Stimulated activated CD8-positive, alpha-beta memory T cell treated with anti-CD3 and anti-CD28 coated beads, Interleukin-15, amount 100 ng/mL, for 48 hours (primary cell): ENCODE results near the gene LIN7A.

Experiments used
- DNase-seq, 2 donors: peaks; one replicate each; pipeline ENCODE4 v3.0.0-alpha.2; 2020; ENCODE audit warnings: low read depth in 2 of 2

LIN7A gene

DNA sequence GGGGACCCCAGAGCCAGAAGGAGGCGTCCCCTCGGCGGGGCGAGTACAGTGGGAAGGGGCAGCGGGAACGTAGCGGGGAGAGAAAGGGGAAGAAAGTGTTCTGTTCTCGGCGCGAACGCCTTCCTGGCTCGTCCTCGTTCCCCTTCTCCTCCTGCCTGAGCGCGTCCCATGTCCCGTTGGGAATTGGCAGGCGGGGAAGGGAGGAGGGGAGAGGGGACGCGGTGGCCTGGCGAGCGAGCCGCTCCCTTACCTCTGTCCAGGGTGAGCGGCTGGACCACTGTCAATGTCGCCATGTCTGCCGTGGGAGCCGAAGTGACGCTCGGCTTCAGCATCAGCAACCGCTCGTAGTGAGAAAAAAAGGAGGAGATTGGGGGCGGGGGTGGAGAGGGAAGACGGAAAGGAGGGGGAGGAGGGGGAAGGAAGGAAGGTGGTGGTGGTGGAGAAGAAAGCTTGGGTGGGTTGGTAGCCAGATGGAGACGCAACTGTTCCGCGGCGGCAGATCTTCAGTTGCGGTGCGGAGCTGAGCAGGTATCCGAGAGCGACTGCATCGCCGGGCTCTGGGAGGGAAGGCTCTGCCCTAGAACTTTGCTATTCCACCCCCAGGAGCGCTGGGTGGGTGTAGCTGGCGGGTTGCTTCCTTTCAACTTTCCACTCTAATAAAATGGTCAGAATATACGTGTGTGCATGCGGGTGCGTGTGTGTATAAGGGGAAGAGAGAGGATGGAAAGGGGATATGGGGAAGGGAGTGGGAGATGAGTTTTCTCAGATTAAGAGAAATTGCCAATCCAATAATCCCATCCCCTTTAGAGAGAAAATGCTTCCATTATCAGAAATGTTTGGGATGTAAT lies at the start of gene LIN7A:
Gene LIN7A (minus strand): TSS at position 544 of the 848 bp plus-strand sequence. CDS start 212 bp downstream, at position 332.
- DNase-seq, result no peak

- DNase-seq, result no peak
Observed at GRCh38 chr12:80986224-80986623, 48.5 kb upstream of the LIN7A start.

- no peak for DNase-seq
Observed at GRCh38 chr12:80979816-80980215, 42.1 kb upstream of the LIN7A start.

DNA sequence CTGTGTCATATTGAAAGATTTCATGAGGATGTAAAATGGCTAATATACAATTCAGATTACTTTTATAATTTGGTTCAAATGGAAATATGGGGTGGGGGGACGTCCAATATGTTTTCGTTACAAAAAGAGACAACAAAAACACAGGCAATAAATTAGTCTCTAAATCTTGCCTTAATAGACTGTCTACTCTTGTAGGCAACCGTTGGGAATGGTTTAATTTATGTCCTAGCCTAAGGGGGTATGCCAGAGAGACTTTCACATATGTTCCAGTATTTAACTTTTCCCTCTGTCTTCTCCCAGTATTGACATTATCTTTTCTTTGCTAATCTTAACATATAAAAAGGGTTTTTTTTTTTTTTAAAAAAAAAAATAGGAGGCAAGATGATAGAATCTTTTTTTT lies 41.5 kb upstream of the LIN7A start:
- no peak for DNase-seq

- no peak for DNase-seq
Observed at GRCh38 chr12:80977346-80977745, 39.6 kb upstream of the LIN7A start.

DNA sequence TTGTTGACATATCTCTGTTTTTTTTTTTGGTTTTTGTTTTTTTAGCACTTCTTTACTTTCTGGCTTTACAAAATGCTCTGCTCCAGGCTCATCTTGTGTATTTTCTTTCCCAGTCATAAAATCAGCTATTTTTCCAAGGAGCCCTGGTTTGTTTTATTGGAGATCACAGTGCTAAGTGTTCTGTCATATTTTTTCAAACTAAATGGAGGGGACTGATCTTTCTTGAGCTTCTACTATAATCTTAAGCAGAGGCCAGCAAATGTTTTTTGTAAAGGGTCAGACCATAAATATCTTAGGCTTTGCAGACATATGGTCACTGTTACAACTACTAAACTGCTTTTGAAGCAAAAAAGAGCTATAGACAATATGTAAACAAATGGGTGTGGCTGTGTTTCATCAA lies 30.6 kb upstream of the LIN7A start:
- DNase-seq, result no peak

GRCh38 chr12:80967565-80967964 lies 29.8 kb upstream of the LIN7A start:
- DNase-seq, result no peak

DNA sequence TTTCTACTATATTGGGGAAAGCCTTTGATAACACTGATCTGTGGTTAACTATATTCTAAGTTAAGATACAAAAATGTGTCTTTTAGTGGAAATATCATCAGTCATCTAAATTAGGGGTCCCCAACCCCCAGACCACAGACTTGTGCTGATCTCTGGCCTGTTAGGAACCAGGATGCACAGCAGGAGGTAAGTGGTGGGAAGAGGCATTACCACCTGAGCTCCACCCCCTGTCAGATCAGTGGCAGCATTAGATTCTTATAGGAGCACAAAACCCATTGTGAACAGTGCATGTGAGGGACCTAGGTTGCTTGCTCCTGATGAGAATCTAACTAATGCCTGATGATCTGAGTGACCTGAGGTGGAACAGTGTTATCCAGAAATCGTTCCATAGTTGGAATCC lies 28.3 kb upstream of the LIN7A start:
- no peak for DNase-seq

DNA sequence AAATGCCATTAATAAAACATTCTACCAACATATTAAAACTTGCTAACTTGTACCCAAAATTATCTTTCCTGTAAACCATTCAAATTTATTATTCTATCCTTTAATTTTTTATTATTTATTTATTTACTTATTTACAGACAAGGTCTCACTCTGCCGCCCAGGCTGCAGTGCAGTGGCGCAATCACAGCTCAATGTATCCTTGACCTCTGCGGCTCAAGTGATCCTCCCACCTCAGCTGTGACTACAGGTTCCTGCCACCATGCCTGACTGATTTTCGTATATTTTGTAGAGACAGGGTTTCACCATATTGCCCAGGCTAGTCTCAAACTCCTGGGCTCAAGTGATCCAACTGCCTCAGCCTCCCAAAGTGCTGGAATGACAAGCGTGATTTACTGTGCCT lies 20.4 kb upstream of the LIN7A start:
- DNase-seq, result no peak

- no peak for DNase-seq
Observed at GRCh38 chr12:80954857-80955520, 17.3 kb upstream of the LIN7A start.

DNA sequence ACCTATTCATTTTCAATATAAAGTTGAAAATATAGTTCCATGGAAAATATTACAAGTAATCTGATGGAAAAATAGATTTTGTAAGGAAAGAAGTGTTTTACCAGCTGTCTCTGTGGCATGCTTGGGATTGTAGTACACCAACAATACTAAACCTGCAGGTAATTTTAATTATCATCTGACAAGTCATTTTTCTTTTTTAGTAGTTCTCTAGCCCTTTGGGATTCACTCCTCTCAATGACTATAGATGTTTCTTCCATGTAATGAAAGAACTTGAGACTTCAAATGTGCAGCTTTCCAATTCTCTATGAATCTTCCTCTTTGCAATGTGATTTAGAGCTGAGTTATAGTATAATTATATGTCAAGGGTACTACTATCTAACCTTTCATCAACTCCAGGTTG lies 14.7 kb upstream of the LIN7A start:
- DNase-seq, result no peak

GRCh38 chr12:80946591-80946990 lies 8.9 kb upstream of the LIN7A start:
- DNase-seq, result no peak

DNA sequence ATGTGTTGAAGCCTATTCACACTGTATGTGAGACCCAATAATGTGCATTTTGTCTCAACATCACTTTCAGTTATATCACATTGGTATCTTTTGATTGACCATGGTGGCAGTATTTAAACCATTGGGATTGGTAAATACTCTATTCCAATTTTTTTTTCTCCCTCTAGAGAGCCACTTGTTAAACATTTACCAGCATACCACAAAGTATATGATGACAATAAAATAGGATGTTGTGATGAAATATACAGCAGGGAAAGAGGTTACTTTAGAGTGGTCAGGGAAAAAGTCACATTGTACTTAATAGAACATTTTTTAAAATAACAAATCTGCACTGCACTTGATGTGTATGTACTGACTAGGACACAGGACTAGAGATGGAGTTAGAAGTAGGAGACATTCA lies 5.6 kb upstream of the LIN7A start:
- no peak for DNase-seq

GRCh38 chr12:80941916-80942315 lies 4.2 kb upstream of the LIN7A start:
- DNase-seq, result no peak

DNA sequence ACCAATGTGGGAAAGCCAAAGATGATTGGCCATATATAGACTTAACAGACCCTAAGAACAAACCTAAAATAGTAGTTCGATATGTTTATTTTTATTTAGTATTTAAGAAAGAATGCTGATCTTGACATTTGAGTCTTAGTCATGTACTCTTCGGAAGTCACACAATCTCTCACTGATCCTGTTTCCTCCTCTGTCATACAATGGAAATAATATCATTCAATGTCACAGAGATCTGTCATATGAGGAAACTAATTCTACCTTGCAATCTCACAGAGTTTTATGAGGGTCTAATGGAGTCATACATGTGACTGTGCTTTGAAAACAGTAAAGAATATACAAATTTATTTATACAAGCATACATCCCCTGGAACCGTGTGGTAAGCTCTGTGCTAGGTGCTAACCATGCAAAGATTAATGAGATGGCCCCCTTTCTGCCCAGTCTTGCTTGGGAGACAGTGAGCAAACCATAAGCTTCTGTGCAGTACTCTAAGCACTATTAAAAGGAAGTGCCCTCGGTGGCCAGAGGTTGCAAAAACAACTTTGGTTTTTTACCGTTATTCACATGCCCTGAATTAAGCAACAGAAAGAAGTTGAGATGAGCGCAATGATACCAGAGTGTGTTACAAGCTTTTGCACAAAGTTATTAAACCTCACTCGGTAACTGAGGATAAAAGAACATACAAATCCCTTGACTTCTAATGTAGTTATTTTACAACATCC lies 1.7 kb upstream of the LIN7A start:
- DNase-seq, result no peak

GRCh38 chr12:80938397-80938796 lies 663 bp upstream of the LIN7A start:
- no peak for DNase-seq

- DNase-seq, result no peak
Observed at GRCh38 chr12:80936642-80937390, 918 bp downstream of the LIN7A start.

DNA sequence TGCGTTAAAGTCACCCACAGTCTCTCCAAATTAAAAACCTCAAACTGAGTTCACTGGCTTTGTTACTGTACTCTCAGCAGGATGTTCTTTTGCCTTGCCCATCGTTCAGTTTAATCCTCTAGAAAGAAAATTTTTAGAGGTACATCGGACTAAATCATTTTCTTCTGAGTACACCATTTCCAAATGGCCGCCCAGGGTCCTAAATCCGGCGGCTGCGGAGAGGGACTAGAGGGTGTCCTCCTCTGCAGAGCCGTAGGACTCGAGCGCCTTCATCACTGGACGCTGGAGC lies 1.4 kb downstream of the LIN7A start:
- DNase-seq, result no peak

- no peak for DNase-seq
Observed at GRCh38 chr12:80935111-80935510, 2.6 kb downstream of the LIN7A start.

GRCh38 chr12:80925983-80926382 lies 11.8 kb downstream of the LIN7A start:
- no peak for DNase-seq

DNA sequence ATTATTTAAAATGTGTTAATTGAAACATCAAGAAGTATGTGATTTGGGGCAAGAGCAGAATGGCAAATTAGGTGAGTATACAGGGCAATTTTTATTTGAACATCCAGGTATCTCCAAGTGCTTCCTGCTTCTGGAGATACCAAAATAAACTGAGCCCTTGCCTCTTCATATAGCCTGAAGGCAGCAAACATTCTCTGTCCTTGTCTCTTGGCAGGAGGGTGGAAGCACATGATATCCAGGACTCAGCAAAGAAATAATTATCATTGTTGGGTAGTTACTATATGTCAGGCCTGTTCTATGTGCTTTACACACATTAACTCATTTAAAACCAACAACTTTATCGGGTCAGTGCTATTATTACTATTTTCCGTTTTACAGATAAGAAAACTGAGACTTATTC lies 12.5 kb downstream of the LIN7A start:
- no peak for DNase-seq

- DNase-seq, result no peak
Observed at GRCh38 chr12:80924437-80924836, 13.3 kb downstream of the LIN7A start.
